H1 (cell line): ENCODE measurements around the gene EFHB. TPM values are rescaled to one million over a fixed set of nuclear protein-coding genes. Genes with fewer than 3 reads are reported as not detected.
"Not testable (repeated sequence)": the region's sequence is repeated elsewhere in the genome, so short reads cannot be mapped to it uniquely, and the experiment has no call there.

Experiments
- CTCF ChIA-PET: fragments of 300-600 bp; sonication (Branson Sonifier 250); formaldehyde crosslinking; loops from one replicate; lab custom pipeline; 2021; ENCODE audit not compliant: partially characterized antibody; lab: Charles Lee
- POLR2A ChIA-PET: fragments of 300-600 bp; sonication (Branson Sonifier 250); formaldehyde crosslinking; loops from one replicate; lab custom pipeline; 2021; ENCODE audit warnings: inconsistent platforms; ENCODE audit not compliant: partially characterized antibody; lab: Charles Lee
- DNase-seq, 2 experiments: peaks; one replicate each; pipeline versions ENCODE4 v3.0.0 to v3.0.0-alpha.2; 2010 to 2022; ENCODE audit warnings: low spot score in 2 of 2, low read depth in 1 of 2, mixed read lengths in 1 of 2
- FAIRE-seq: peaks from 2 replicates; lab custom pipeline; 2011; peaks lifted over from hg19 to GRCh38; lab: Jason Lieb, UNC
- H2AFZ ChIP-seq: 2 replicates; pipeline ENCODE4 v1.8.1; 2012; ENCODE audit warnings: low read length, inconsistent platforms
- H2AK5ac ChIP-seq: 2 replicates; pipeline ENCODE4 v1.6.1; 2013; ENCODE audit warnings: low read depth, low read length
- H2BK120ac ChIP-seq: replicated peaks from 2 replicates; pipeline ENCODE3; 2013; ENCODE audit warnings: low read depth, low read length, inconsistent platforms
- H2BK12ac ChIP-seq: 2 replicates; pipeline ENCODE4 v1.6.1; 2013; ENCODE audit warnings: low read depth, low read length
- H2BK15ac ChIP-seq: 2 replicates; pipeline ENCODE4 v1.6.1; 2013; ENCODE audit warnings: low read length
- H2BK20ac ChIP-seq: 2 replicates; pipeline ENCODE4 v1.6.1; 2013; ENCODE audit warnings: low read length
- H2BK5ac ChIP-seq: 2 replicates; pipeline ENCODE4 v1.6.1; 2013; ENCODE audit warnings: low read depth, low read length
- H3K14ac ChIP-seq: 2 replicates; pipeline ENCODE4 v1.6.1; 2013; ENCODE audit warnings: inconsistent platforms; ENCODE audit not compliant: insufficient read length
- H3K18ac ChIP-seq: 2 replicates; pipeline ENCODE4 v1.6.1; 2013; ENCODE audit warnings: low read length; ENCODE audit errors: extremely low read depth
- H3K23ac ChIP-seq: 2 replicates; pipeline ENCODE4 v1.6.1; 2013; ENCODE audit warnings: inconsistent platforms; ENCODE audit not compliant: insufficient read length
- H3K23me2 ChIP-seq: 2 replicates; pipeline ENCODE4 v1.6.1; 2013; ENCODE audit warnings: low read depth, low read length
- H3K27ac ChIP-seq: 2 replicates; pipeline ENCODE4 v1.6.1; 2011; ENCODE audit warnings: low read depth, low read length, inconsistent platforms
- H3K27me3 ChIP-seq, 4 experiments: replicated peaks in 1 of 4; 1 replicate in 1 of 4; 2 replicates in 3 of 4; pipeline versions ENCODE4 v1.6.1 to v1.8.1; 2011 to 2013; ENCODE audit warnings: low read length in 3 of 4, mild to moderate bottlenecking in 3 of 4, inconsistent platforms in 2 of 4, mixed read lengths in 2 of 4, moderate library complexity in 1 of 4; ENCODE audit not compliant: control insufficient read depth in 3 of 4, insufficient read depth in 3 of 4; ENCODE audit errors: extremely low read depth in 1 of 4
- H3K36me3 ChIP-seq, 4 experiments: 2 replicates each; pipeline versions ENCODE4 v1.6.1 to v1.8.1; 2011 to 2013; ENCODE audit warnings: mild to moderate bottlenecking in 4 of 4, low read length in 3 of 4, moderate library complexity in 2 of 4, control low read depth in 1 of 4, inconsistent platforms in 1 of 4; ENCODE audit not compliant: insufficient read depth in 4 of 4, control insufficient read depth in 2 of 4
- H3K4ac ChIP-seq: replicated peaks from 2 replicates; pipeline ENCODE3; 2013; ENCODE audit warnings: low read length, low read depth, mixed read lengths, inconsistent platforms; ENCODE audit not compliant: insufficient read length
- H3K4me1 ChIP-seq, 4 experiments: replicated peaks in 1 of 4; 1 replicate in 1 of 4; 2 replicates in 3 of 4; pipeline versions ENCODE4 v1.6.1 to v1.8.1; 2011 to 2013; ENCODE audit warnings: low read length in 3 of 4, inconsistent platforms in 2 of 4, mixed read lengths in 1 of 4; ENCODE audit not compliant: insufficient read depth in 4 of 4, control insufficient read depth in 3 of 4
- H3K4me2 ChIP-seq, 2 experiments: 2 replicates each; pipeline versions ENCODE4 v1.6.1 to v1.8.1; 2011 to 2013; ENCODE audit warnings: low read depth in 2 of 2, low read length in 2 of 2, control low read depth in 1 of 2, inconsistent platforms in 1 of 2, mild to moderate bottlenecking in 1 of 2; ENCODE audit not compliant: insufficient read depth in 1 of 2
- H3K4me3 ChIP-seq, 4 experiments: fragments of 200-600, 300-600 bp in 1 of 4; sonication (generic), shearing (Covaris generic), sonication (Bioruptor Twin) in 1 of 4; 2 replicates each; pipeline versions ENCODE4 v1.5.1 to v1.8.1; 2011 to 2016; ENCODE audit warnings: low read length in 4 of 4, low read depth in 3 of 4, control low read depth in 2 of 4, inconsistent platforms in 2 of 4, mild to moderate bottlenecking in 2 of 4, mixed read lengths in 1 of 4, moderate library complexity in 1 of 4; ENCODE audit not compliant: insufficient read depth in 2 of 4; ENCODE audit errors: extremely low read depth in 1 of 4
- H3K56ac ChIP-seq: replicated peaks from 2 replicates; pipeline ENCODE3; 2013; ENCODE audit warnings: low read depth, mild to moderate bottlenecking, mixed read lengths, low read length, inconsistent platforms; ENCODE audit not compliant: insufficient read length
- H3K79me1 ChIP-seq: 2 replicates; pipeline ENCODE4 v1.6.1; 2013; ENCODE audit warnings: low read depth, low read length, control low read depth
- H3K79me2 ChIP-seq, 2 experiments: 2 replicates each; pipeline versions ENCODE4 v1.6.1 to v1.8.1; 2012 to 2013; ENCODE audit warnings: low read length in 2 of 2, mild to moderate bottlenecking in 2 of 2, inconsistent platforms in 1 of 2; ENCODE audit not compliant: insufficient read depth in 2 of 2, control insufficient read depth in 1 of 2
- H3K9ac ChIP-seq, 4 experiments: replicated peaks in 1 of 4; 1 replicate in 1 of 4; 2 replicates in 3 of 4; pipeline versions ENCODE4 v1.6.1 to v1.8.1; 2011 to 2013; ENCODE audit warnings: low read depth in 3 of 4, low read length in 3 of 4, control low read depth in 2 of 4, mild to moderate bottlenecking in 2 of 4, moderate library complexity in 2 of 4, inconsistent platforms in 1 of 4; ENCODE audit errors: extremely low read depth in 1 of 4
- H3K9me3 ChIP-seq, 2 experiments: 2 replicates each; pipeline versions ENCODE4 v1.6.1 to v1.8.1; 2012 to 2013; ENCODE audit warnings: mild to moderate bottlenecking in 2 of 2, moderate library complexity in 2 of 2, control low read depth in 1 of 2, inconsistent platforms in 1 of 2, low read depth in 1 of 2, low read length in 1 of 2, mixed read lengths in 1 of 2; ENCODE audit not compliant: insufficient read depth in 2 of 2
- H4K20me1 ChIP-seq, 2 experiments: replicated peaks in 1 of 2; 2 replicates each; pipeline versions ENCODE3 to v1.8.1; 2011 to 2013; ENCODE audit warnings: inconsistent platforms in 2 of 2, low read length in 2 of 2, mild to moderate bottlenecking in 1 of 2; ENCODE audit not compliant: insufficient read depth in 2 of 2, control insufficient read depth in 1 of 2
- H4K5ac ChIP-seq: 2 replicates; pipeline ENCODE4 v1.6.1; 2013; ENCODE audit warnings: low read length, low read depth, mixed read lengths, inconsistent platforms; ENCODE audit not compliant: insufficient read length
- H4K8ac ChIP-seq: 2 replicates; pipeline ENCODE4 v1.8.0; 2013; ENCODE audit warnings: mild to moderate bottlenecking, moderate library complexity, low read length, inconsistent platforms; ENCODE audit not compliant: insufficient read depth; ENCODE audit errors: extremely low read depth
- H4K91ac ChIP-seq: replicated peaks from 2 replicates; pipeline ENCODE3; 2013; ENCODE audit warnings: low read length, mixed read lengths, inconsistent platforms; ENCODE audit not compliant: insufficient read length
- WGBS, 2 experiments: shearing (Covaris generic) in 1 of 2; methylation state at CpG; one replicate each; pipeline versions ENCODE4 v1.1.6 to v1.1.7; 2013 to 2015; ENCODE audit warnings: low lambda C conversion rate in 2 of 2, mixed read lengths in 2 of 2, inconsistent platforms in 1 of 2, low coverage in 1 of 2, missing lambda C conversion rate in 1 of 2; ENCODE audit not compliant: insufficient replicate concordance in 2 of 2, insufficient coverage in 1 of 2, insufficient read length in 1 of 2; ENCODE audit errors: extremely low coverage in 1 of 2, missing lambda C conversion rate in 1 of 2; 5-methylcytosine and 5-hydroxymethylcytosine counted together
- polyA plus RNA-seq, 7 experiments: library from polyadenylated mRNA; depleted of rRNA in 3 of 7; stranded (reverse) in 5 of 7; unstranded in 2 of 7; fragments of >200 nt in 5 of 7; fragments of 200-250 nt in 2 of 7; gene quantifications; 1 replicate in 5 of 7; 2 replicates in 1 of 7; 4 replicates in 1 of 7; pipeline versions ENCODE4 v1.2.1 to v1.2.3, GENCODE V29; 2011 to 2013; ENCODE audit warnings: missing spikeins in 2 of 7, mixed read lengths in 2 of 7
- total RNA-seq: library from RNA; stranded (reverse); fragmentation: NEBNext Ultra II Directional; extraction: Animal tissue kit (Norgen Biotek cat#: 25700); gene quantifications from 2 replicates; pipeline ENCODE4 v1.2.1, GENCODE V29; 2021

Gene EFHB
- total and polyA plus RNA-seq, 2 of the 8 experiments (the other 6 are each of a cell fraction or from before 2014, with no cell fraction given) = 0.12 to 1.3 TPM

DNA sequence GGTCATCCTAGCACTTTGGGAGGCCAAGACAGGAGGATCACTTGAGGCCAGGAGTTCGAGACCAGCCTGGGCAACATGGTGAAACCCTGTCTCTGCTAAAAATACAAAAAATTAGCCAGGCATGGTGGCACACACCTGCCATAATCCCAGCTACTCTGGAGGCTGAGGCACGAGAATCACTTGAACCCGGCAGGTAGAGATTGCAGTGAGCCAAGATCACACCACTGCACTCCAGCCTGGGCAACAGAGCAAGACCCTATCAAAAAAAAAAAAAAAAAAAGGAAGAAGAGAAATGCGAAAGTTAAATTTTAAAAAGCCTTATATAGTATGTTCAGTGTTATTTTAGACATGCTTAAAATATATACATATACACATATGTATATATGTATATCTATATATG lies 46.9 kb downstream of the EFHB start:
- H3K23ac ChIP-seq, H3K4me2 ChIP-seq, H2BK120ac ChIP-seq, DNase-seq, H3K4ac ChIP-seq, H3K14ac ChIP-seq, H4K91ac ChIP-seq, H3K27me3 ChIP-seq, H2AK5ac ChIP-seq, H3K56ac ChIP-seq, H2BK12ac ChIP-seq, H3K27ac ChIP-seq, H2BK15ac ChIP-seq, H2BK5ac ChIP-seq, H4K20me1 ChIP-seq, H3K79me2 ChIP-seq, POLR2A ChIA-PET, H3K4me1 ChIP-seq, H3K4me3 ChIP-seq, H2AFZ ChIP-seq, H2BK20ac ChIP-seq, H3K79me1 ChIP-seq, H3K36me3 ChIP-seq, H3K23me2 ChIP-seq, H4K5ac ChIP-seq, H3K18ac ChIP-seq, H4K8ac ChIP-seq, H3K9ac ChIP-seq, FAIRE-seq, H3K9me3 ChIP-seq: not testable (repeated sequence)
- WGBS, 2 experiments = 96% methylated on average over 3 of the region's 4 CpGs; no CpG with 5 or more reads in 1 of the 2 experiments
- CTCF ChIA-PET = interaction anchor here (0.6 to 1.3 kb wide), 5 partner anchors 10 to 667 kb away, joined by 3 read pairs; no protein-coding TSS in a partner anchor
